ENCODE results near the gene ABCC1. TPM values are rescaled to one million over a fixed set of nuclear protein-coding genes. Genes with fewer than 3 reads are reported as not detected.

ABCC1 gene
- total RNA-seq, 6 experiments from 2014 or later, result 49.3 to 63.6 (median 57.1) TPM

DNA sequence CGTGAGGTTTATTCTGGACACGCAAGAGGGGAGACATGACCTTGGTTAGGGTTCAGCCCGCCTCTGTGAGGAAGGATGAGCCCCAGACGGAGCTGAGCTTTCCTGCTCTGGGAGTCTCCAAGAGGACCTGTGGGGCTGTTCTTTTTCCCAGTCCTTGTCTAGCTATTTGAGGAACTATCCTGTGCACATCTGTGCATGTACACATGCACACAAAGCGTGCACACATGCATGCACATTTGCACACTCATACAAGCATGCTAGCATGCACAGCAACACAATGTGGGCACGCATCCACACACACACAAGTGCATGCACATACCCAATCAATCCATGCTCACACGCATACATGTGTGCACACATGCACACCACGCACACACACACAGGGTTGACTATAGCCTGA lies 233.5 kb downstream of the ABCC1 start:
- H3K27me3 Mint-ChIP-seq (ENCODE audit: insufficient read depth), result peaks cover 38% of the 10 kb centered on the region
- no peak overlapping the region for H3K27ac Mint-ChIP-seq
- DNase-seq, result no peak
- TF ChIP-seq, protein P1, sequence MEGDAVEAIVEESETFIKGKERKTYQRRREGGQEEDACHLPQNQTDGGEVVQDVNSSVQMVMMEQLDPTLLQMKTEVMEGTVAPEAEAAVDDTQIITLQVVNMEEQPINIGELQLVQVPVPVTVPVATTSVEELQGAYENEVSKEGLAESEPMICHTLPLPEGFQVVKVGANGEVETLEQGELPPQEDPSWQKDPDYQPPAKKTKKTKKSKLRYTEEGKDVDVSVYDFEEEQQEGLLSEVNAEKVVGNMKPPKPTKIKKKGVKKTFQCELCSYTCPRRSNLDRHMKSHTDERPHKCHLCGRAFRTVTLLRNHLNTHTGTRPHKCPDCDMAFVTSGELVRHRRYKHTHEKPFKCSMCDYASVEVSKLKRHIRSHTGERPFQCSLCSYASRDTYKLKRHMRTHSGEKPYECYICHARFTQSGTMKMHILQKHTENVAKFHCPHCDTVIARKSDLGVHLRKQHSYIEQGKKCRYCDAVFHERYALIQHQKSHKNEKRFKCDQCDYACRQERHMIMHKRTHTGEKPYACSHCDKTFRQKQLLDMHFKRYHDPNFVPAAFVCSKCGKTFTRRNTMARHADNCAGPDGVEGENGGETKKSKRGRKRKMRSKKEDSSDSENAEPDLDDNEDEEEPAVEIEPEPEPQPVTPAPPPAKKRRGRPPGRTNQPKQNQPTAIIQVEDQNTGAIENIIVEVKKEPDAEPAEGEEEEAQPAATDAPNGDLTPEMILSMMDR (IDR thresholded peaks at IDR 0.05), result no peak
- no peaks in the 10 kb centered on the region for H3K4me1 Mint-ChIP-seq (ENCODE audit: low read depth)
- H3K4me3 Mint-ChIP-seq, result no peak overlapping the region
- no peaks in the 10 kb centered on the region for H3K36me3 Mint-ChIP-seq (ENCODE audit: low read depth)
- H3K9me3 Mint-ChIP-seq, result no peaks in the 10 kb centered on the region

DNA sequence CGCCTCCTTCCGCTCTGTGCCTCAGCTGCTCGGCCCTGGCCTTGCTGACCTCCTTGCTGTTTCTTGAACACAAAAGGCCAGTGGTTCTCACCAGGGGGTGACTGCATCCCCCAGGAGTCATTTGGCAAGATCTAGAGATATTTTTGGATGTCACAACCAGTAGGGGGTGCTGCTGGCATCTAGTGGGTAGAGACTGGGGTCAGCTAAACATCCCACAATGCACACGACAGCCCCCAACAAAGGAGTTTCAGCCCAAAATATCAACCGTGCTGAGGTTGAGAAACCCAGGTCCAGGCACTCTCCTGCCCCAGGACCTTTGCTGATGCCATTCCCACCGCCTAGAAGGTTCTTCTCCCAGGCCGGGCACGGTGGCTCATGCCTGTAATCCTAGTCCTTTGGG lies 234.1 kb downstream of the ABCC1 start:
- peaks cover 38% of the 10 kb centered on the region for H3K27me3 Mint-ChIP-seq (ENCODE audit: insufficient read depth)
- DNase-seq, result no peak
- no peaks in the 10 kb centered on the region for H3K36me3 Mint-ChIP-seq (ENCODE audit: low read depth)

GRCh38 chr16:16184594-16184993 lies 235.2 kb downstream of the ABCC1 start:
- DNase-seq, result no peak
- Mint-ChIP-seq H3K36me3 (ENCODE audit: low read depth) (no peaks in the 10 kb centered on the region), H3K4me3 (no peak overlapping the region), H3K27me3 (ENCODE audit: insufficient read depth) (peaks cover 47% of the 10 kb centered on the region), H3K4me1 (ENCODE audit: low read depth) (no peaks in the 10 kb centered on the region), H3K27ac (no peak overlapping the region), H3K9me3 (no peaks in the 10 kb centered on the region)
- TF ChIP-seq, protein P1 (IDR thresholded peaks at IDR 0.05), result no peak

More for the DNA sequence above, 234.1 kb downstream of the ABCC1 start:
- Mint-ChIP-seq H3K4me1 (ENCODE audit: low read depth) (no peaks in the 10 kb centered on the region), H3K9me3 (no peaks in the 10 kb centered on the region), H3K4me3 (no peak overlapping the region), H3K27ac (no peak overlapping the region)
- TF ChIP-seq, protein P1 (IDR thresholded peaks at IDR 0.05), result peak; percentile 54

- Mint-ChIP-seq H3K4me3 (no peak overlapping the region), H3K27me3 (ENCODE audit: insufficient read depth) (peaks cover 45% of the 10 kb centered on the region), H3K27ac (no peak overlapping the region), H3K9me3 (no peaks in the 10 kb centered on the region), H3K4me1 (ENCODE audit: low read depth) (no peaks in the 10 kb centered on the region), H3K36me3 (ENCODE audit: low read depth) (no peaks in the 10 kb centered on the region)
- DNase-seq, result no peak
- TF ChIP-seq, protein P1 (IDR thresholded peaks at IDR 0.05), result no peak
Measured at GRCh38 chr16:16185095-16185494, 235.7 kb downstream of the ABCC1 start.

DNA sequence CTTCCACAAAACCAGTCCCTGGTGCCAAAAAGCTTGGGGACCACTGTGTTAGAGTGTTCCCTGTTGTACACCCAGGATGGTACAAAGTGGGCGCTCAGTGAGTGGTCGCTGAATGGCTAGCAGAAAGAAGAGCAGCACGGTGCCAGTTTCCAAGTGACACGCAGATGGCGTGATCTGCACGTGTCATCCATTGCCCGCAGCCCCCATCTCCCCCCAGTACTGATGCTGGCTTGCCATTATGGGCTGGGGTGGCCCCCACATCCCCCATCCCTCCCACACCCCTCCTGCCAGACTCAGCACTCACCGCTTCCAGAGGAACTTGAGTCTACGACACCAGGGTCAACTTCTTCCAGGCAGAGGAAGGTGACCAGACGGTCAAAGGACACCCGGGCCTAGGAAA lies 237.4 kb downstream of the ABCC1 start:
- DNase-seq, result no peak
- Mint-ChIP-seq H3K36me3 (ENCODE audit: low read depth) (no peaks in the 10 kb centered on the region), H3K27me3 (ENCODE audit: insufficient read depth) (peaks cover 38% of the 10 kb centered on the region), H3K4me3 (no peak overlapping the region), H3K4me1 (ENCODE audit: low read depth) (no peaks in the 10 kb centered on the region), H3K27ac (no peak overlapping the region), H3K9me3 (no peaks in the 10 kb centered on the region)
- TF ChIP-seq, protein P1 (IDR thresholded peaks at IDR 0.05), result no peak

DNA sequence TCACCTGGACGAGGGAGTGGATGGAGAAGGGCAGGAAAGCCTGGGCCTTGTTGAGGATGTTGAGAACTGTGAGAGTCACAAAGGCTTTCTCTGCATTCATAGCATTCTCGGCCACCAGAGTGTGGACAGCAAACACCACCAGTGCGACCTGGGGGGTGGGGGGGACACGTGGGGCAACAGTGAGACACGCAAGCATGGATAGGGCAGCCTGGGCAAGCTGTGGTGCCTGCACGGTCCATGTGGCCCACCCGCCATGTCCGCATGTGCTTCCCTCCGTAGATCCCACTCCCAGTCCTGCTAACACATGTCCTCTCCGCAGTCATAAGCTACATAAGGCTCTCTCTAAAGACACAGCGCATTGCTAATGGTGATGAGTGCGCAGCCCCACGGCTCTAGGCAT lies 239.4 kb downstream of the ABCC1 start:
- Mint-ChIP-seq H3K27ac (no peak overlapping the region), H3K9me3 (no peaks in the 10 kb centered on the region), H3K4me1 (ENCODE audit: low read depth) (no peaks in the 10 kb centered on the region), H3K27me3 (ENCODE audit: insufficient read depth) (peaks cover 37% of the 10 kb centered on the region), H3K4me3 (no peak overlapping the region), H3K36me3 (ENCODE audit: low read depth) (no peaks in the 10 kb centered on the region)
- no peak for DNase-seq
- TF ChIP-seq, protein P1 (IDR thresholded peaks at IDR 0.05), result no peak
